Adrenal gland (tissue), 5 donors: Measurements from ENCODE around the gene TSPAN3.

Experiments
- POLR2A ChIP-seq, 2 donors: fragments of 450-650 bp; IDR thresholded peaks; one replicate each; pipeline ENCODE4 v1.6.1; 2017; ENCODE audit warnings: antibody characterized with exemption in 2 of 2, mild to moderate bottlenecking in 2 of 2, moderate library complexity in 1 of 2
- TF ChIP-seq, protein P1 (sequence below), 6 experiments: fragments of 450-650 bp in 4 of 6; fragments of 200-600 bp in 2 of 6; sonication (generic) in 1 of 6; IDR thresholded peaks; 1 replicate in 5 of 6; 2 replicates in 1 of 6; pipeline versions ENCODE4 v1.5.1 to v1.8.0; 2016 to 2021; ENCODE audit warnings: antibody characterized with exemption in 6 of 6, mild to moderate bottlenecking in 2 of 6, moderate library complexity in 1 of 6
- donor health status: DM: no; HTN: no; CAD: no.

DNA sequence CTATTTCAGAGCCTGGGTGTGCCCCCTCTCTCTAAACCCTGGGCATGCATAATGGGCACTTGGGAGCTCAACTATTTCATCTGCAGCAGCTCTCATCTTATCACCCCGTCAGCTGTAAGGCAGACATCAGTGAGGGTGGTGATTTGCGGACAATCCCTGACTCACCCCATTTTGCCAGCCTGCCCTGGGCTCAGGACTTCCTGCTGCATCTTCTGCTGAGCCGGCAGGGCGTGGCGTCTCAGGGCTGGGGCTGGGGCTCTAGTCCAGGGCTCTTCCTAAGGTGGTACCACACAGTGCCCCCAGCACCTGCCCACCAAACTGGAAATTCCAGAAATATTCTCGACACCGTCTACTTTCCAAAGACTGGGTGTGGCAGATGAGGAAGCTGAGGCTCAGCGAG lies 76.9 kb downstream of the TSPAN3 start:
- TF ChIP-seq, protein P1, sequence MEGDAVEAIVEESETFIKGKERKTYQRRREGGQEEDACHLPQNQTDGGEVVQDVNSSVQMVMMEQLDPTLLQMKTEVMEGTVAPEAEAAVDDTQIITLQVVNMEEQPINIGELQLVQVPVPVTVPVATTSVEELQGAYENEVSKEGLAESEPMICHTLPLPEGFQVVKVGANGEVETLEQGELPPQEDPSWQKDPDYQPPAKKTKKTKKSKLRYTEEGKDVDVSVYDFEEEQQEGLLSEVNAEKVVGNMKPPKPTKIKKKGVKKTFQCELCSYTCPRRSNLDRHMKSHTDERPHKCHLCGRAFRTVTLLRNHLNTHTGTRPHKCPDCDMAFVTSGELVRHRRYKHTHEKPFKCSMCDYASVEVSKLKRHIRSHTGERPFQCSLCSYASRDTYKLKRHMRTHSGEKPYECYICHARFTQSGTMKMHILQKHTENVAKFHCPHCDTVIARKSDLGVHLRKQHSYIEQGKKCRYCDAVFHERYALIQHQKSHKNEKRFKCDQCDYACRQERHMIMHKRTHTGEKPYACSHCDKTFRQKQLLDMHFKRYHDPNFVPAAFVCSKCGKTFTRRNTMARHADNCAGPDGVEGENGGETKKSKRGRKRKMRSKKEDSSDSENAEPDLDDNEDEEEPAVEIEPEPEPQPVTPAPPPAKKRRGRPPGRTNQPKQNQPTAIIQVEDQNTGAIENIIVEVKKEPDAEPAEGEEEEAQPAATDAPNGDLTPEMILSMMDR (IDR thresholded peaks at IDR 0.05), result no peak
- TF ChIP-seq POLR2A (IDR thresholded peaks at IDR 0.05), result no peak
